H9 (cell line): ENCODE results near the gene VPS39. TPM values are rescaled to one million over a fixed set of nuclear protein-coding genes. Genes with fewer than 3 reads are reported as not detected.
A peak's percentile ranks its signal among the peaks of the same experiment; 100 is the strongest.

ENCODE experiments used
- DNase-seq: peaks from one replicate; pipeline ENCODE4 v3.0.0-alpha.2; 2017
- H2AFZ ChIP-seq: one replicate; pipeline ENCODE4 v1.6.1; 2013; ENCODE audit warnings: mild to moderate bottlenecking, low read length, control low read depth, moderate library complexity
- H2AK5ac ChIP-seq: 2 replicates; pipeline ENCODE4 v1.6.1; 2013; ENCODE audit warnings: low read length, control low read depth, mixed read lengths; ENCODE audit not compliant: insufficient read length
- H2BK120ac ChIP-seq: one replicate; pipeline ENCODE4 v1.6.1; 2013; ENCODE audit warnings: low read depth, mild to moderate bottlenecking, low read length, control low read depth, inconsistent platforms; ENCODE audit not compliant: poor library complexity, severe bottlenecking
- H2BK12ac ChIP-seq: 2 replicates; pipeline ENCODE4 v1.6.1; 2013; ENCODE audit warnings: low read length, control low read depth, mixed read lengths, low read depth; ENCODE audit not compliant: insufficient read length
- H2BK15ac ChIP-seq: 2 replicates; pipeline ENCODE4 v1.6.1; 2013; ENCODE audit warnings: low read depth, low read length, control low read depth
- H2BK20ac ChIP-seq: one replicate; pipeline ENCODE4 v1.6.1; 2013; ENCODE audit warnings: low read depth, mild to moderate bottlenecking, low read length, control low read depth, inconsistent platforms; ENCODE audit not compliant: poor library complexity, severe bottlenecking
- H2BK5ac ChIP-seq: 2 replicates; pipeline ENCODE4 v1.6.1; 2013; ENCODE audit warnings: low read length, control low read depth, mixed read lengths; ENCODE audit not compliant: insufficient read length
- H3K14ac ChIP-seq: 2 replicates; pipeline ENCODE4 v1.6.1; 2013; ENCODE audit warnings: low read length, control low read depth; ENCODE audit not compliant: insufficient read depth
- H3K18ac ChIP-seq: 2 replicates; pipeline ENCODE4 v1.6.1; 2013; ENCODE audit warnings: low read depth, mild to moderate bottlenecking, mixed read lengths, low read length, control low read depth; ENCODE audit not compliant: insufficient read length
- H3K23ac ChIP-seq: 2 replicates; pipeline ENCODE4 v1.6.1; 2013; ENCODE audit warnings: low read length, control low read depth, mixed read lengths, low read depth; ENCODE audit not compliant: insufficient read length
- H3K23me2 ChIP-seq: 2 replicates; pipeline ENCODE4 v1.6.1; 2013; ENCODE audit warnings: low read depth, mild to moderate bottlenecking, mixed read lengths, low read length, control low read depth; ENCODE audit not compliant: insufficient read length, poor library complexity, severe bottlenecking
- H3K27ac ChIP-seq: 2 replicates; pipeline ENCODE4 v1.5.1; 2013; ENCODE audit warnings: low read length, control low read depth, mixed read lengths, low read depth; ENCODE audit not compliant: insufficient read length
- H3K27me3 ChIP-seq: 2 replicates; pipeline ENCODE4 v1.6.1; 2013; ENCODE audit warnings: low read length, control low read depth, inconsistent platforms; ENCODE audit not compliant: insufficient read depth
- H3K4ac ChIP-seq: 2 replicates; pipeline ENCODE4 v1.6.1; 2013; ENCODE audit warnings: low read depth, mild to moderate bottlenecking, control low read depth, inconsistent platforms, low read length, moderate library complexity
- H3K4me1 ChIP-seq: 2 replicates; pipeline ENCODE4 v1.6.1; 2013; ENCODE audit warnings: low read length, control low read depth, inconsistent platforms; ENCODE audit not compliant: insufficient read depth
- H3K4me2 ChIP-seq: 2 replicates; pipeline ENCODE4 v1.6.1; 2013; ENCODE audit warnings: low read length, control low read depth, mixed read lengths; ENCODE audit not compliant: insufficient read length, insufficient read depth
- H3K56ac ChIP-seq: 2 replicates; pipeline ENCODE4 v1.6.1; 2013; ENCODE audit warnings: low read depth, mild to moderate bottlenecking, mixed read lengths, low read length, control low read depth; ENCODE audit not compliant: insufficient read length
- H3K79me1 ChIP-seq: 2 replicates; pipeline ENCODE4 v1.6.1; 2013; ENCODE audit warnings: low read depth, mild to moderate bottlenecking, moderate library complexity, low read length, control low read depth, inconsistent platforms; ENCODE audit not compliant: insufficient read depth, poor library complexity, severe bottlenecking
- H3K79me2 ChIP-seq: 2 replicates; pipeline ENCODE4 v1.6.1; 2013; ENCODE audit warnings: low read length, control low read depth, inconsistent platforms; ENCODE audit not compliant: insufficient read depth
- H3K9ac ChIP-seq: 2 replicates; pipeline ENCODE4 v1.6.1; 2013; ENCODE audit warnings: low read length, control low read depth, mixed read lengths; ENCODE audit not compliant: insufficient read length; ENCODE audit errors: extremely low read depth
- H3K9me3 ChIP-seq: one replicate; pipeline ENCODE4 v1.6.1; 2013; ENCODE audit warnings: low read depth, low read length, inconsistent platforms; ENCODE audit not compliant: control insufficient read depth
- H3T11ph ChIP-seq: one replicate; pipeline ENCODE4 v1.6.1; 2013; ENCODE audit warnings: mild to moderate bottlenecking, low read length, control low read depth, inconsistent platforms
- H4K20me1 ChIP-seq: one replicate; pipeline ENCODE4 v1.6.1; 2013; ENCODE audit not compliant: control insufficient read depth, insufficient read length, insufficient read depth
- H4K5ac ChIP-seq: 2 replicates; pipeline ENCODE4 v1.6.1; 2013; ENCODE audit warnings: low read depth, mild to moderate bottlenecking, mixed read lengths, low read length, control low read depth; ENCODE audit not compliant: insufficient read length
- H4K8ac ChIP-seq: replicated peaks from 2 replicates; pipeline ENCODE4 v1.6.1; 2013; ENCODE audit warnings: low read length, control low read depth, mixed read lengths, low read depth; ENCODE audit not compliant: insufficient read length
- H4K91ac ChIP-seq: 2 replicates; pipeline ENCODE4 v1.6.1; 2013; ENCODE audit warnings: low read depth, mild to moderate bottlenecking, moderate library complexity, mixed read lengths, low read length, control low read depth; ENCODE audit not compliant: insufficient read length
- H3K27ac Mint-ChIP-seq, 3 experiments: 2 replicates in 2 of 3; 3 replicates in 1 of 3; pipeline ENCODE4 v1.8.0; 2020 to 2021; ENCODE audit warnings: mixed read lengths in 3 of 3, mild to moderate bottlenecking in 1 of 3, moderate library complexity in 1 of 3
- H3K27me3 Mint-ChIP-seq: 2 replicates; pipeline ENCODE4 v1.8.0; 2021; ENCODE audit warnings: low read depth, mild to moderate bottlenecking, moderate library complexity, mixed read lengths
- H3K36me3 Mint-ChIP-seq, 3 experiments: 2 replicates in 2 of 3; 3 replicates in 1 of 3; pipeline ENCODE4 v1.8.0; 2020 to 2021; ENCODE audit warnings: low read depth in 3 of 3, mixed read lengths in 3 of 3; ENCODE audit not compliant: insufficient read depth in 1 of 3
- H3K4me1 Mint-ChIP-seq, 2 experiments: 2 replicates each; pipeline ENCODE4 v1.8.0; 2020; ENCODE audit warnings: mixed read lengths in 2 of 2
- H3K4me3 Mint-ChIP-seq, 2 experiments: 2 replicates in 1 of 2; 3 replicates in 1 of 2; pipeline ENCODE4 v1.8.0; 2020 to 2021; ENCODE audit warnings: mild to moderate bottlenecking in 2 of 2, mixed read lengths in 2 of 2, moderate library complexity in 1 of 2
- H3K9me3 Mint-ChIP-seq, 2 experiments: 2 replicates in 1 of 2; 3 replicates in 1 of 2; pipeline ENCODE4 v1.8.0; 2020; ENCODE audit warnings: mild to moderate bottlenecking in 2 of 2, mixed read lengths in 2 of 2, moderate library complexity in 1 of 2
- CTCF ChIP-seq: fragments of 200-600 bp; sonication (generic); conservative IDR thresholded peaks from 3 replicates; pipeline ENCODE4 v1.8.0; 2021; ENCODE audit warnings: antibody characterized with exemption, mild to moderate bottlenecking
- WGBS: extraction: QIAGEN DNeasy Blood & Tissue Kit; methylation state at CpG from one replicate; pipeline ENCODE4 v1.1.7; 2013; ENCODE audit warnings: missing lambda C conversion rate, low lambda C conversion rate, mixed read lengths; ENCODE audit not compliant: insufficient read length; ENCODE audit errors: extremely low coverage; 5-methylcytosine and 5-hydroxymethylcytosine counted together
- total RNA-seq: library from RNA; stranded (reverse); gene quantifications from 2 replicates; pipeline ENCODE4 v1.2.1, GENCODE V29; 2021

Gene VPS39
- total RNA-seq, 1 experiment from 2014 or later, result 48.6 TPM

DNA sequence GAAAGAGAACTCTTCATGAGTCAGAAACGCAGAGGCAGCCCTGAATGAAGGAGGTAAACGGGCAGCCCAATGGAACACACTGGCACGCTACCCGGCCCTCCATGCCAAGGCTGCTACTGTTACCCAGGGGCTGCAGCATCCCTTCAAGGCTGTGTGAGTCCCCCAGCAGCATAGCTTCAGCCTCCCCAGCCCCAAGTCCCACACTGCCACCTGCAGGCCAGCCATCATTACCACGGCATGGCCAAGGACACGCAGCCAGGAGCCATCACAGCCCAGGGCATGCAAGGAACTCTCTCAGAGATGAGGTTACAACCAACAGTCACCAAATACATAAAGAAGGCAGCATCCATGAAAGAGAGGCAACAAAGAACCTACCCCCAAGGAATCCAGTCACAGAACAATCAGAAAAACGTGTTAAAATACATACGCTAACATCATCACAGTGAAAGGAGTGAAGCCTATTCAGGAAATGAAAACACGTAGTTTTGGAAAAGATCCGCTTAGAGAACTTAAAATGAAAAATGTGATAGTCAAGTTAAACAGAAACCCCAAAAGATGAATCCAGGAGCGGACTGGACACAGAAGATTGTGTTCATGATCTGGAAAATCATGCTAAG is 74.1 kb downstream of the VPS39 start:
- no peaks in the 10 kb centered on the region for H3K27me3 ChIP-seq
- H4K5ac ChIP-seq, result no peak overlapping the region
- H3K4me1 Mint-ChIP-seq, result peaks cover 7 to 14% of the 10 kb centered on the region in 2 experiments
- no peak overlapping the region for H3K27ac Mint-ChIP-seq
- no peak overlapping the region for H3T11ph ChIP-seq
- no peak overlapping the region for H2BK5ac ChIP-seq
- no peaks in the 10 kb centered on the region for H3K27me3 Mint-ChIP-seq
- peaks cover 0 to 2% of the 10 kb centered on the region in 2 experiments; a peak in 1 of 5 replicates for H3K9me3 Mint-ChIP-seq
- no peak overlapping the region for H2BK12ac ChIP-seq
- no peaks in the 10 kb centered on the region for H3K23me2 ChIP-seq
- peak; percentile 89 for DNase-seq
- H2AFZ ChIP-seq, result no peak overlapping the region
- no peak overlapping the region for H2BK120ac ChIP-seq
- no peak overlapping the region for H2AK5ac ChIP-seq
- no peak overlapping the region for H2BK15ac ChIP-seq
- H4K8ac ChIP-seq, result no peak overlapping the region
- H3K79me1 ChIP-seq, result no peaks in the 10 kb centered on the region
- no peaks in the 10 kb centered on the region for H3K4me1 ChIP-seq
- H3K9ac ChIP-seq, result no peak overlapping the region
- no peak overlapping the region for H3K14ac ChIP-seq
- H3K23ac ChIP-seq, result no peak overlapping the region
- H3K4ac ChIP-seq, result no peak overlapping the region
- no CpG with 5 or more reads among the region's 11 CpGs for WGBS
- H3K36me3 Mint-ChIP-seq, result no peaks in the 10 kb centered on the region
- H3K27ac ChIP-seq, result no peak overlapping the region
- H3K18ac ChIP-seq, result no peak overlapping the region
- H2BK20ac ChIP-seq, result no peak overlapping the region
- no peaks in the 10 kb centered on the region for H3K79me2 ChIP-seq
- TF ChIP-seq CTCF, result peak; percentile 87
- H3K4me2 ChIP-seq, result no peak overlapping the region
- no peak overlapping the region for H4K91ac ChIP-seq
- no peak overlapping the region for H3K56ac ChIP-seq
- H3K4me3 Mint-ChIP-seq, result no peak overlapping the region
- no peaks in the 10 kb centered on the region for H3K9me3 ChIP-seq
- H4K20me1 ChIP-seq, result no peaks in the 10 kb centered on the region
